Measurements from ENCODE around the gene SFMBT2. TPM values are rescaled to one million over a fixed set of nuclear protein-coding genes. Genes with fewer than 3 reads are reported as not detected.

Gene SFMBT2
- total and polyA plus RNA-seq, 10 of the 15 experiments (the other 5 are each of a cell fraction or from before 2014, with no cell fraction given) = 2.8 to 29.6 (median 15.1) TPM

- Histone ChIP-seq H3K9ac (ENCODE audit: control insufficient read depth, insufficient read depth, low read length) (no peak overlapping the region), H2AFZ (ENCODE audit: control insufficient read depth, low read depth, low read length) (no peak overlapping the region), H3K4me2 (ENCODE audit: control insufficient read depth, insufficient read depth) (no peak overlapping the region), H3K79me2 (ENCODE audit: control insufficient read depth, insufficient read depth, low read length) (no peaks in the 10 kb centered on the region), H3K4me3 (no peak overlapping the region), H3K4me1 (ENCODE audit: control insufficient read depth, insufficient read depth, low read length) (no peaks in the 10 kb centered on the region), H3K36me3 (ENCODE audit: control insufficient read depth in 2 of 2, insufficient read depth in 2 of 2, low read length in 1 of 2) (peaks cover 9 to 13% of the 10 kb centered on the region in 2 experiments), H3K9me3 (replicated peaks; ENCODE audit: control insufficient read depth, insufficient read depth, low read length) (no peaks in the 10 kb centered on the region), H3K27me3 (replicated peaks in 1 of 2; ENCODE audit: control insufficient read depth in 2 of 2, insufficient read depth in 2 of 2, low read length in 1 of 2) (no peaks in the 10 kb centered on the region), H3K27ac (ENCODE audit: control insufficient read depth, insufficient read depth) (no peak overlapping the region), H4K20me1 (ENCODE audit: control insufficient read depth, insufficient read depth) (no peaks in the 10 kb centered on the region)
- TF ChIP-seq KAT2A (conservative IDR thresholded peaks at IDR 0.05; ENCODE audit: control insufficient read depth, low read depth, low read length) = no peak
- no peak for TF ChIP-seq ZNF384 (IDR thresholded peaks at IDR 0.05; ENCODE audit: borderline replicate concordance, low read depth, low read length)
- no peak for TF ChIP-seq RELA (IDR thresholded peaks at IDR 0.05; ENCODE audit: borderline replicate concordance, partially characterized antibody)
- TF ChIP-seq PBX3 (IDR thresholded peaks at IDR 0.05; ENCODE audit: insufficient replicate concordance, low read depth, low read length) = no peak
- TF ChIP-seq SPI1 (IDR thresholded peaks at IDR 0.05; ENCODE audit: borderline replicate concordance, insufficient read depth, low read depth, low read length) = no peak
- ATAC-seq (no peak), DNase-seq (ENCODE audit: low read depth, low spot score) (no peak), FAIRE-seq (no peak)
- ChIA-PET RAD21 (ENCODE audit: unreplicated experiment) (no interaction called here), CTCF (no interaction called here), POLR2A (no interaction called here), SMC1A (ENCODE audit: uncharacterized antibody, unreplicated experiment) (interaction anchor here (1.8 kb wide), 1 partner anchor 8 kb away, joined by 7 read pairs; no protein-coding TSS in a partner anchor)
- intact Hi-C loops (cut with micrococcal nuclease; ENCODE audit: unreplicated experiment) (no loop called here), in situ Hi-C loops (cut with MboI) (no loop called here)
- no TSS peak for BruUV-seq (replicated peaks)
- 97% methylated on average over 4 of the region's 4 CpGs for WGBS (ENCODE audit: insufficient coverage, insufficient replicate concordance, low lambda C conversion rate, missing lambda C conversion rate)
Observed at GRCh38 chr10:7233259-7233991, 177.4 kb downstream of the SFMBT2 start.
